ENCODE data around the gene SP2. TPM values are rescaled to one million over a fixed set of nuclear protein-coding genes. Genes with fewer than 3 reads are reported as not detected.

SP2 gene
- total RNA-seq, 3 donors from 2014 or later, result 20.9 to 25.6 (median 23.1) TPM

- Mint-ChIP-seq H3K36me3 (ENCODE audit: insufficient read depth) (no peaks in the 10 kb centered on the region), H3K4me1 (ENCODE audit: low read depth) (peaks cover 11% of the 10 kb centered on the region), H3K4me3 (no peak overlapping the region), H3K9me3 (no peaks in the 10 kb centered on the region), H3K27me3 (ENCODE audit: low read depth) (peaks cover 19% of the 10 kb centered on the region)
- ATAC-seq, result no peak
- DNase-seq, result no peak
Observed at GRCh38 chr17:47860386-47860785, 35.6 kb upstream of the SP2 start.

- ATAC-seq (no peak), DNase-seq (no peak)
Observed at GRCh38 chr17:47862621-47863440, 33.2 kb upstream of the SP2 start.

GRCh38 chr17:47864791-47865216, 31.2 kb upstream of the SP2 start:
- DNase-seq, result no peak

More at GRCh38 chr17:47862621-47863440, 33.2 kb upstream of the SP2 start:
- no peaks in the 10 kb centered on the region for H3K36me3 Mint-ChIP-seq (ENCODE audit: insufficient read depth)
- H3K27me3 Mint-ChIP-seq (ENCODE audit: low read depth), result peaks cover 14% of the 10 kb centered on the region
- H3K4me3 Mint-ChIP-seq, result no peak overlapping the region
- H3K4me1 Mint-ChIP-seq (ENCODE audit: low read depth), result peaks cover 11% of the 10 kb centered on the region
- H3K9me3 Mint-ChIP-seq, result no peaks in the 10 kb centered on the region

GRCh38 chr17:47866941-47867340, 29.1 kb upstream of the SP2 start:
- H3K9me3 Mint-ChIP-seq, result no peaks in the 10 kb centered on the region
- ATAC-seq (no peak), DNase-seq (no peak)
- peaks cover 11% of the 10 kb centered on the region for H3K4me1 Mint-ChIP-seq (ENCODE audit: low read depth)
- peaks cover 29% of the 10 kb centered on the region for H3K27me3 Mint-ChIP-seq (ENCODE audit: low read depth)
- no peaks in the 10 kb centered on the region for H3K36me3 Mint-ChIP-seq (ENCODE audit: insufficient read depth)
- no peak overlapping the region for H3K4me3 Mint-ChIP-seq

More at GRCh38 chr17:47864791-47865216, 31.2 kb upstream of the SP2 start:
- Mint-ChIP-seq H3K36me3 (ENCODE audit: insufficient read depth) (no peaks in the 10 kb centered on the region), H3K9me3 (no peaks in the 10 kb centered on the region), H3K27me3 (ENCODE audit: low read depth) (peaks cover 13% of the 10 kb centered on the region), H3K4me3 (no peak overlapping the region), H3K4me1 (ENCODE audit: low read depth) (peaks cover 11% of the 10 kb centered on the region)
- ATAC-seq, result peak; percentile 73 to 86

GRCh38 chr17:47867813-47868533, 28.1 kb upstream of the SP2 start:
- Mint-ChIP-seq H3K9me3 (no peaks in the 10 kb centered on the region), H3K27me3 (ENCODE audit: low read depth) (peaks cover 37% of the 10 kb centered on the region), H3K4me1 (ENCODE audit: low read depth) (peaks cover 11% of the 10 kb centered on the region), H3K36me3 (ENCODE audit: insufficient read depth) (no peaks in the 10 kb centered on the region), H3K4me3 (no peak overlapping the region)
- ATAC-seq (no peak), DNase-seq (no peak)

- peaks cover 8% of the 10 kb centered on the region for H3K4me1 Mint-ChIP-seq (ENCODE audit: low read depth)
- no peaks in the 10 kb centered on the region for H3K9me3 Mint-ChIP-seq
- no peak for ATAC-seq
- no peak overlapping the region for H3K4me3 Mint-ChIP-seq
- DNase-seq, result no peak
- H3K36me3 Mint-ChIP-seq (ENCODE audit: insufficient read depth), result no peaks in the 10 kb centered on the region
- peaks cover 43% of the 10 kb centered on the region for H3K27me3 Mint-ChIP-seq (ENCODE audit: low read depth)
Observed at GRCh38 chr17:47869114-47869513, 26.9 kb upstream of the SP2 start.

GRCh38 chr17:47870056-47870455, 26.0 kb upstream of the SP2 start:
- Mint-ChIP-seq H3K4me1 (ENCODE audit: low read depth) (peaks cover 3% of the 10 kb centered on the region), H3K36me3 (ENCODE audit: insufficient read depth) (no peaks in the 10 kb centered on the region)

GRCh38 chr17:47871048-47871447, 25.0 kb upstream of the SP2 start:
- no peak for ATAC-seq
- DNase-seq, result no peak
- H3K4me1 Mint-ChIP-seq (ENCODE audit: low read depth), result no peaks in the 10 kb centered on the region
- peaks cover 53% of the 10 kb centered on the region for H3K27me3 Mint-ChIP-seq (ENCODE audit: low read depth)
- H3K36me3 Mint-ChIP-seq (ENCODE audit: insufficient read depth), result no peaks in the 10 kb centered on the region
- no peaks in the 10 kb centered on the region for H3K9me3 Mint-ChIP-seq
- no peak overlapping the region for H3K4me3 Mint-ChIP-seq

More at GRCh38 chr17:47870056-47870455, 26.0 kb upstream of the SP2 start:
- DNase-seq (no peak), ATAC-seq (no peak)
- Mint-ChIP-seq H3K27me3 (ENCODE audit: low read depth) (peaks cover 48% of the 10 kb centered on the region), H3K9me3 (no peaks in the 10 kb centered on the region), H3K4me3 (no peak overlapping the region)

- ATAC-seq (no peak), DNase-seq (no peak)
- Mint-ChIP-seq H3K4me1 (ENCODE audit: low read depth) (no peaks in the 10 kb centered on the region), H3K4me3 (no peak overlapping the region), H3K27me3 (ENCODE audit: low read depth) (peaks cover 55% of the 10 kb centered on the region), H3K36me3 (ENCODE audit: insufficient read depth) (no peaks in the 10 kb centered on the region), H3K9me3 (no peaks in the 10 kb centered on the region)
Observed at GRCh38 chr17:47872019-47872650, 23.9 kb upstream of the SP2 start.

GRCh38 chr17:47872651-47873161, 23.3 kb upstream of the SP2 start:
- Mint-ChIP-seq H3K36me3 (ENCODE audit: insufficient read depth) (no peaks in the 10 kb centered on the region), H3K27me3 (ENCODE audit: low read depth) (peaks cover 59% of the 10 kb centered on the region), H3K9me3 (no peaks in the 10 kb centered on the region)

GRCh38 chr17:47873200-47874090, 22.6 kb upstream of the SP2 start:
- ATAC-seq, result no peak
- Mint-ChIP-seq H3K4me3 (no peak overlapping the region), H3K27me3 (ENCODE audit: low read depth) (peaks cover 58% of the 10 kb centered on the region), H3K4me1 (ENCODE audit: low read depth) (no peaks in the 10 kb centered on the region), H3K9me3 (no peaks in the 10 kb centered on the region), H3K36me3 (ENCODE audit: insufficient read depth) (no peaks in the 10 kb centered on the region)
- no peak for DNase-seq

More at GRCh38 chr17:47872651-47873161, 23.3 kb upstream of the SP2 start:
- DNase-seq, result no peak
- Mint-ChIP-seq H3K4me3 (no peak overlapping the region), H3K4me1 (ENCODE audit: low read depth) (no peaks in the 10 kb centered on the region)
- no peak for ATAC-seq

- ATAC-seq, result no peak
- peaks cover 57% of the 10 kb centered on the region for H3K27me3 Mint-ChIP-seq (ENCODE audit: low read depth)
- no peak overlapping the region for H3K4me3 Mint-ChIP-seq
- H3K36me3 Mint-ChIP-seq (ENCODE audit: insufficient read depth), result no peaks in the 10 kb centered on the region
- no peaks in the 10 kb centered on the region for H3K9me3 Mint-ChIP-seq
- peaks cover 4% of the 10 kb centered on the region for H3K4me1 Mint-ChIP-seq (ENCODE audit: low read depth)
- DNase-seq, result no peak
Observed at GRCh38 chr17:47875011-47875985, 20.7 kb upstream of the SP2 start.
